A549 (cell line): ENCODE results near the gene MX2. TPM values are rescaled to one million over a fixed set of nuclear protein-coding genes. Genes with fewer than 3 reads are reported as not detected.

Experiments
- ATAC-seq, 2 experiments: fragments of 200-7000 bp in 1 of 2; fragments of >200 bp in 1 of 2; cut with Nextera tagmentation in 1 of 2; cut with Tn5 transposase in 1 of 2; 3 replicates each; pipeline versions ENCODE4 v1.8.0 to v1.9.1; 2018 to 2020; ENCODE audit warnings: mild to moderate bottlenecking in 1 of 2, moderate library complexity in 1 of 2
- CTCF ChIA-PET: fragments of 300-600 bp; sonication (Branson Sonifier 250); formaldehyde crosslinking; extraction: SDS; loops from one replicate; lab custom pipeline; 2021; ENCODE audit warnings: antibody characterized with exemption, inconsistent platforms; lab: Yijun Ruan, JAX
- POLR2A ChIA-PET: fragments of 350-600 bp; formaldehyde crosslinking; extraction: SDS; loops from one replicate; lab custom pipeline; 2021; ENCODE audit warnings: antibody characterized with exemption, inconsistent platforms; lab: Yijun Ruan, JAX
- DNase-seq, 2 experiments: peaks; one replicate each; pipeline versions ENCODE4 v3.0.0 to v3.0.0-alpha.2; 2011 to 2016; ENCODE audit warnings: low read depth in 1 of 2, low spot score in 1 of 2
- FAIRE-seq: peaks from 2 replicates; lab custom pipeline; 2011; peaks lifted over from hg19 to GRCh38; lab: Jason Lieb, UNC
- H3K27ac ChIP-seq, 2 experiments: fragments of >200 bp; sonication (Bioruptor Twin); formaldehyde crosslinking; 3 replicates each; pipeline ENCODE4 v1.5.1; 2016 to 2017
- H3K4me1 ChIP-seq: fragments of >200 bp; sonication (Bioruptor Twin); formaldehyde crosslinking; 3 replicates; pipeline ENCODE4 v1.6.1; 2016
- H3K4me2 ChIP-seq: fragments of >200 bp; sonication (Bioruptor Twin); formaldehyde crosslinking; 3 replicates; pipeline ENCODE4 v1.6.1; 2016
- H3K4me3 ChIP-seq: fragments of >200 bp; sonication (Bioruptor Twin); formaldehyde crosslinking; 3 replicates; pipeline ENCODE4 v1.5.1; 2016
- H3K9me3 ChIP-seq: fragments of >200 bp; sonication (Bioruptor Twin); formaldehyde crosslinking; 3 replicates; pipeline ENCODE4 v1.6.1; 2016
- CEBPB ChIP-seq, 2 experiments: fragments of >200 bp in 1 of 2; sonication (Bioruptor Twin) in 1 of 2; formaldehyde crosslinking in 1 of 2; IDR thresholded peaks; 2 replicates each; pipeline ENCODE4 v1.6.1; 2012 to 2016
- CHD4 ChIP-seq: fragments of 200-600 bp; sonication (generic); IDR thresholded peaks from 2 replicates; pipeline ENCODE4 v1.6.1; 2016; ENCODE audit warnings: antibody characterized with exemption, mild to moderate bottlenecking, borderline replicate concordance
- E2F6 ChIP-seq: IDR thresholded peaks from 2 replicates; pipeline ENCODE4 v1.6.1; 2012; ENCODE audit warnings: low read depth, borderline replicate concordance
- EHMT2 ChIP-seq: fragments of 200-600 bp; sonication (generic); IDR thresholded peaks from 2 replicates; pipeline ENCODE4 v1.6.1; 2016; ENCODE audit warnings: antibody characterized with exemption, low read depth, mild to moderate bottlenecking, moderate library complexity
- ELK1 ChIP-seq: fragments of 150-350 bp; IDR thresholded peaks from 2 replicates; pipeline ENCODE4 v1.6.1; 2014; ENCODE audit warnings: low read depth, mild to moderate bottlenecking, low read length
- ESRRA ChIP-seq: fragments of 150-350 bp; IDR thresholded peaks from 2 replicates; pipeline ENCODE4 v1.6.1; 2014; ENCODE audit warnings: mild to moderate bottlenecking, low read length, borderline replicate concordance
- FOSL2 ChIP-seq, 2 experiments: fragments of 450-650 bp in 1 of 2; fragments of >200 bp in 1 of 2; sonication (Bioruptor Twin) in 1 of 2; formaldehyde crosslinking; IDR thresholded peaks; 2 replicates each; pipeline versions ENCODE4 v1.5.0 to v1.6.1; 2016 to 2020; ENCODE audit warnings: mild to moderate bottlenecking in 1 of 2, moderate library complexity in 1 of 2
- GATA3 ChIP-seq: IDR thresholded peaks from 2 replicates; pipeline ENCODE4 v1.6.1; 2012; ENCODE audit warnings: borderline replicate concordance
- HMGXB4 ChIP-seq: fragments of 250-450 bp; sonication (Bioruptor Pico); IDR thresholded peaks from 2 replicates; pipeline ENCODE4 v1.5.0; 2021; ENCODE audit warnings: mild to moderate bottlenecking, moderate library complexity, borderline replicate concordance
- HOXA7 ChIP-seq: fragments of 250-450 bp; sonication (Bioruptor Pico); IDR thresholded peaks from 2 replicates; pipeline ENCODE4 v1.5.0; 2020; ENCODE audit warnings: mild to moderate bottlenecking, moderate library complexity
- JUN ChIP-seq, 2 experiments: fragments of >200 bp; sonication (Bioruptor Twin); formaldehyde crosslinking; IDR thresholded peaks; 2 replicates in 1 of 2; 3 replicates in 1 of 2; pipeline ENCODE4 v1.6.1; 2016 to 2017
- JUNB ChIP-seq: fragments of >200 bp; sonication (Bioruptor Twin); formaldehyde crosslinking; IDR thresholded peaks from 2 replicates; pipeline ENCODE4 v1.6.1; 2016
- NFE2L2 ChIP-seq: fragments of 150-350 bp; conservative IDR thresholded peaks from 2 replicates; pipeline ENCODE4 v1.6.1; 2014; ENCODE audit warnings: low read length
- NPAS2 ChIP-seq: fragments of 250-450 bp; sonication (Bioruptor Pico); IDR thresholded peaks from 2 replicates; pipeline ENCODE4 v1.8.0; 2022; ENCODE audit warnings: mild to moderate bottlenecking, moderate library complexity, borderline replicate concordance
- PHF8 ChIP-seq: fragments of 200-600 bp; sonication (generic); IDR thresholded peaks from 2 replicates; pipeline ENCODE4 v1.6.1; 2016; ENCODE audit warnings: low read depth, mild to moderate bottlenecking, antibody characterized with exemption, moderate library complexity, borderline replicate concordance
- RARB ChIP-seq: fragments of 250-450 bp; sonication (Bioruptor Pico); IDR thresholded peaks from 2 replicates; pipeline ENCODE4 v1.8.0; 2021; ENCODE audit warnings: mild to moderate bottlenecking, moderate library complexity
- RCOR1 ChIP-seq: fragments of 150-350 bp; IDR thresholded peaks from 2 replicates; pipeline ENCODE4 v1.6.1; 2014; ENCODE audit warnings: antibody characterized with exemption, low read length, low read depth
- RFX5 ChIP-seq: fragments of 450-650 bp; IDR thresholded peaks from 2 replicates; pipeline ENCODE4 v1.7.1; 2014; ENCODE audit warnings: antibody characterized with exemption, mild to moderate bottlenecking, moderate library complexity
- SMC3 ChIP-seq: fragments of >200 bp; sonication (Bioruptor Twin); formaldehyde crosslinking; IDR thresholded peaks from 3 replicates; pipeline ENCODE4 v1.6.1; 2018; ENCODE audit warnings: inconsistent platforms
- SREBF2 ChIP-seq: fragments of 450-650 bp; IDR thresholded peaks from 2 replicates; pipeline ENCODE4 v1.6.1; 2014; ENCODE audit warnings: mild to moderate bottlenecking, moderate library complexity
- TFCP2L1 ChIP-seq: fragments of 250-450 bp; sonication (Bioruptor Pico); IDR thresholded peaks from 2 replicates; pipeline ENCODE4 v1.5.0; 2021; ENCODE audit warnings: mild to moderate bottlenecking
- TP53 ChIP-seq: fragments of 250-450 bp; sonication (Bioruptor Pico); IDR thresholded peaks from 2 replicates; pipeline ENCODE4 v1.5.0; 2021; ENCODE audit warnings: mild to moderate bottlenecking, moderate library complexity
- ZC3H11A ChIP-seq: fragments of 450-650 bp; IDR thresholded peaks from 2 replicates; pipeline ENCODE4 v1.6.1; 2014; ENCODE audit warnings: antibody characterized with exemption, mild to moderate bottlenecking
- WGBS: methylation state at CpG from one replicate; pipeline ENCODE4 v1.1.6; 2017; ENCODE audit errors: missing lambda C conversion rate; 5-methylcytosine and 5-hydroxymethylcytosine counted together
- polyA plus RNA-seq, 4 experiments: library from polyadenylated mRNA; depleted of rRNA in 3 of 4; stranded (reverse); fragments of >200 nt; fragmentation: RNase III in 1 of 4; extraction: RNeasy Plus Mini Kit Qiagen cat#74134 plus additional on column Dnase treatment in 1 of 4; gene quantifications; 2 replicates in 3 of 4; 3 replicates in 1 of 4; pipeline ENCODE4 v1.2.3, GENCODE V29; 2011 to 2017

MX2 gene
- polyA plus RNA-seq, 2 of the 4 experiments (the other 2 are of a cell fraction), result not detected

- Histone ChIP-seq H3K9me3 (no peaks in the 10 kb centered on the region), H3K27ac (no peak overlapping the region; a peak in 1 of 6 replicates)
- POLR2A ChIA-PET, result no interaction called here
- no peak for TF ChIP-seq SMC3
- TF ChIP-seq FOSL2 (IDR thresholded peaks at IDR 0.05), result no peak
- no peak for TF ChIP-seq FOSL2 (CRISPR knock-in tag; IDR thresholded peaks at IDR 0.05)
- TF ChIP-seq E2F6, result no peak
- no peak for TF ChIP-seq HOXA7 (CRISPR knock-in tag)
- TF ChIP-seq ELK1, result no peak
- no peak for TF ChIP-seq ESRRA
- no peak for TF ChIP-seq RCOR1
- TF ChIP-seq JUNB, result no peak
- no peak for TF ChIP-seq TFCP2L1
- TF ChIP-seq CHD4, result no peak
- no peak for TF ChIP-seq EHMT2
- TF ChIP-seq, all 56 proteins: peak for 0
- FAIRE-seq (no peak), DNase-seq (no peak), ATAC-seq (no peak)
- 90% methylated on average over 15 of the region's 15 CpGs for WGBS
- Histone ChIP-seq H3K4me2 (no peak overlapping the region), H3K4me3 (no peak overlapping the region), H3K4me1 (peaks cover 12% of the 10 kb centered on the region; the same call in 2 of the 3 replicates)
- CTCF ChIA-PET, result no interaction called here
Observed at GRCh38 chr21:41365377-41366107, 3.7 kb downstream of the MX2 start.

- ATAC-seq (peak; percentile 92 to 96), FAIRE-seq (no peak), DNase-seq (peak; percentile 65 to 74)
- Histone ChIP-seq H3K4me3 (no peak overlapping the region), H3K27ac (peak overlapping the region; percentile 38 to 57), H3K4me2 (peak overlapping the region; percentile 73), H3K4me1 (peaks cover 12% of the 10 kb centered on the region; the same call in 2 of the 3 replicates), H3K9me3 (no peaks in the 10 kb centered on the region)
- CTCF ChIA-PET, result interaction anchor here (0.5 kb wide), 1 partner anchor 283 kb away, joined by 4 read pairs; no protein-coding TSS in a partner anchor
- TF ChIP-seq PHF8 (no peak), CEBPB (IDR thresholded peaks at IDR 0.05) (peak in 1 of 2 experiments; percentile 41; a peak in 1 of 4 replicates), FOSL2 (IDR thresholded peaks at IDR 0.05) (0 out of 2 replicates have a peak, but pooled peaks have one; percentile 24), FOSL2 (CRISPR knock-in tag; IDR thresholded peaks at IDR 0.05) (peak; percentile 53)
- WGBS, result 34% methylated on average over 11 of the region's 12 CpGs
- POLR2A ChIA-PET, result no interaction called here
Observed at GRCh38 chr21:41366522-41367151, 4.8 kb downstream of the MX2 start.

GRCh38 chr21:41367301-41367944 is 5.6 kb downstream of the MX2 start:
- no peak overlapping the region for H3K4me3 ChIP-seq
- no peak for TF ChIP-seq NFE2L2
- no peak for TF ChIP-seq RFX5
- no peak for TF ChIP-seq RARB (CRISPR knock-in tag)
- TF ChIP-seq NPAS2 (CRISPR knock-in tag), result no peak
- TF ChIP-seq EHMT2, result no peak
- TF ChIP-seq ZC3H11A, result no peak
- TF ChIP-seq HMGXB4 (CRISPR knock-in tag), result no peak
- TF ChIP-seq CEBPB (IDR thresholded peaks at IDR 0.05), result no peak
- TF ChIP-seq GATA3, result no peak
- no peak for TF ChIP-seq FOSL2 (IDR thresholded peaks at IDR 0.05)
- no peak for TF ChIP-seq FOSL2 (CRISPR knock-in tag; IDR thresholded peaks at IDR 0.05)
- TF ChIP-seq ELK1, result no peak
- TF ChIP-seq TP53 (CRISPR knock-in tag), result no peak
- TF ChIP-seq RCOR1, result no peak
- TF ChIP-seq SREBF2, result no peak
- TF ChIP-seq JUN (IDR thresholded peaks at IDR 0.05), result no peak
- TF ChIP-seq, all 56 proteins: peak for 0
- Histone ChIP-seq H3K9me3 (no peaks in the 10 kb centered on the region), H3K27ac (peak overlapping the region; percentile 38 to 57; a peak in 4 of 6 replicates), H3K4me1 (peaks cover 12% of the 10 kb centered on the region; the same call in 2 of the 3 replicates), H3K4me2 (peak overlapping the region; percentile 73)
- no peak for DNase-seq
- no peak for ATAC-seq
- WGBS, result 79% methylated on average over 9 of the region's 9 CpGs
- no peak for FAIRE-seq
- CTCF ChIA-PET, result interaction anchor here (0.6 to 1.0 kb wide), 2 partner anchors 23 to 84 kb away, joined by 3 read pairs; no protein-coding TSS in a partner anchor
- POLR2A ChIA-PET, result no interaction called here
